Ovary (tissue), 9 donors: ENCODE measurements around the gene FAM117A. TPM values are rescaled to one million over a fixed set of nuclear protein-coding genes. Genes with fewer than 3 reads are reported as not detected.

Experiments
- DNase-seq, 5 donors: peaks; one replicate each; pipeline ENCODE4 v3.0.0-alpha.2; 2019 to 2020
- H3K27ac ChIP-seq, 2 donors: fragments of 200-600 bp; one replicate each; pipeline versions ENCODE4 v1.5.1 to v1.8.0; 2019 to 2022
- H3K27me3 ChIP-seq: fragments of 200-600 bp; one replicate; pipeline ENCODE4 v1.8.0; 2022
- H3K36me3 ChIP-seq: fragments of 200-600 bp; sonication (generic); one replicate; pipeline ENCODE4 v1.5.1; 2019
- H3K4me1 ChIP-seq: one replicate; pipeline ENCODE4 v1.8.1; 2013; ENCODE audit warnings: mild to moderate bottlenecking, moderate library complexity; ENCODE audit not compliant: insufficient read depth
- H3K4me3 ChIP-seq: fragments of 200-600 bp; sonication (generic); one replicate; pipeline ENCODE4 v1.5.1; 2017
- H3K9me3 ChIP-seq, 2 donors: fragments of 200-600 bp in 1 of 2; sonication (generic) in 1 of 2; one replicate each; pipeline versions ENCODE4 v1.5.1 to v1.8.1; 2013 to 2019; ENCODE audit warnings: mild to moderate bottlenecking in 1 of 2, moderate library complexity in 1 of 2
- CTCF ChIP-seq, 3 donors: fragments of 450-650 bp in 2 of 3; fragments of 200-600 bp in 1 of 3; IDR thresholded peaks; one replicate each; pipeline versions ENCODE4 v1.5.1 to v1.8.0; 2016 to 2022; ENCODE audit warnings: antibody characterized with exemption in 3 of 3, mild to moderate bottlenecking in 1 of 3
- EP300 ChIP-seq: sonication (generic); formaldehyde crosslinking; IDR thresholded peaks from one replicate; pipeline ENCODE4 v1.6.1; 2017; ENCODE audit warnings: antibody characterized with exemption
- POLR2A ChIP-seq: fragments of 450-650 bp; IDR thresholded peaks from one replicate; pipeline ENCODE4 v1.6.1; 2017; ENCODE audit warnings: antibody characterized with exemption, mild to moderate bottlenecking, moderate library complexity
- WGBS, 3 donors: extraction: QIAGEN DNeasy Blood & Tissue Kit in 1 of 3; methylation state at CpG; one replicate each; pipeline versions ENCODE4 v1.1.5 to v1.1.7; 2013 to 2017; 5-methylcytosine and 5-hydroxymethylcytosine counted together
- intact Hi-C, 4 donors: fragments of 100-400 bp; cut with DNase I; formaldehyde crosslinking; loops; one replicate each; pipeline versions ENCODE4 v1.11.0 to v1.15.1; 2022 to 2023
- polyA plus RNA-seq, 2 donors: library from polyadenylated mRNA; stranded (reverse); fragments of 200-250 nt in 1 of 2; fragments of 350-450 nt in 1 of 2; fragmentation: Illumina TruSeq in 1 of 2; extraction: RNeasy Lipid Tissue Mini Kit (QIAGEN cat#74804) in 1 of 2; gene quantifications; one replicate each; pipeline ENCODE4 v1.2.3, GENCODE V29; 2013 to 2014
- total RNA-seq, 7 donors: library from RNA; depleted of rRNA in 2 of 7; stranded (reverse); fragments of >200 nt in 2 of 7; fragmentation: NEBNext Ultra II Directional in 3 of 7; extraction: Animal tissue kit (Norgen Biotek cat#: 25700) in 3 of 7; gene quantifications; one replicate each; pipeline versions ENCODE4 v1.1.0 to v1.2.4, GENCODE V29; 2016 to 2023
- donor health status: DM: no; HTN: no; CAD: no; lungs with moderate emphysema.
- donor health status: DM: no; HTN: no; CAD: no.
- donor health status: Bipolar disorder and iron deficiency.
- donor health status: DM: yes; HTN: yes; CAD: no.
- donor health status: DM: no; HTN: no; CAD: no.
- donor health status: DM: yes; HTN: yes; CAD: no.

The FAM117A gene
- total and polyA plus RNA-seq, 9 donors, result 15.0 to 30.4 (median 19.0) TPM

- Histone ChIP-seq H3K9me3 (no peaks in the 10 kb centered on the region), H3K4me3 (no peak overlapping the region), H3K4me1 (no peaks in the 10 kb centered on the region), H3K27ac (no peak overlapping the region), H3K27me3 (no peaks in the 10 kb centered on the region), H3K36me3 (no peaks in the 10 kb centered on the region)
- DNase-seq, result no peak
- WGBS, 3 donors, result 16 to 30% (median 21%) methylated on average over 6 of the region's 6 CpGs
- intact Hi-C loops, result loop anchor here in 1 of 4 donors (5.0 kb wide), 1 partner anchor 294 kb away; no protein-coding TSS in a partner anchor
- no peak for TF ChIP-seq EP300
- TF ChIP-seq POLR2A, result no peak
- no peak for TF ChIP-seq CTCF (IDR thresholded peaks at IDR 0.05)
Measured at GRCh38 chr17:49698005-49698404, 65.9 kb downstream of the FAM117A start.

GRCh38 chr17:49696233-49696761 lies 67.6 kb downstream of the FAM117A start:
- Histone ChIP-seq H3K9me3 (no peaks in the 10 kb centered on the region), H3K27ac (no peak overlapping the region), H3K36me3 (no peaks in the 10 kb centered on the region), H3K4me3 (no peak overlapping the region), H3K27me3 (no peaks in the 10 kb centered on the region), H3K4me1 (peaks cover 3% of the 10 kb centered on the region)
- 62 to 84% (median 81%) methylated on average over 8 of the region's 8 CpGs for WGBS, 3 donors
- intact Hi-C loops, result loop anchor here in 1 of 4 donors (5.0 kb wide), 1 partner anchor 296 kb away; no protein-coding TSS in a partner anchor
- TF ChIP-seq CTCF (IDR thresholded peaks at IDR 0.05) (no peak), POLR2A (no peak), EP300 (no peak)
- no peak for DNase-seq

- H3K9me3 ChIP-seq, result no peaks in the 10 kb centered on the region
- no peak overlapping the region for H3K4me3 ChIP-seq
- H3K36me3 ChIP-seq, result no peaks in the 10 kb centered on the region
- intact Hi-C loops, result loop anchor here (1.0 to 5.0 kb wide), 4 partner anchors 127 to 297 kb away; no protein-coding TSS in a partner anchor
- no peak for DNase-seq
- H3K4me1 ChIP-seq, result peaks cover 3% of the 10 kb centered on the region
- H3K27ac ChIP-seq, result no peak overlapping the region
- WGBS, 3 donors, result 53 to 54% (median 54%) methylated on average over 5 of the region's 5 CpGs
- TF ChIP-seq POLR2A (no peak), CTCF (IDR thresholded peaks at IDR 0.05) (no peak), EP300 (no peak)
- H3K27me3 ChIP-seq, result no peaks in the 10 kb centered on the region
Measured at GRCh38 chr17:49695698-49696232, 68.2 kb downstream of the FAM117A start.

GRCh38 chr17:49694847-49695697 lies 68.9 kb downstream of the FAM117A start:
- H3K9me3 ChIP-seq, result no peaks in the 10 kb centered on the region
- intact Hi-C loops, result loop anchor here (1.0 to 5.0 kb wide), 4 partner anchors 126 to 297 kb away; no protein-coding TSS in a partner anchor
- no peak overlapping the region for H3K4me3 ChIP-seq
- H3K27me3 ChIP-seq, result no peaks in the 10 kb centered on the region
- peak; percentile 41 to 75 (median 70) for DNase-seq
- H3K4me1 ChIP-seq, result peaks cover 3% of the 10 kb centered on the region
- H3K36me3 ChIP-seq, result no peaks in the 10 kb centered on the region
- TF ChIP-seq CTCF (IDR thresholded peaks at IDR 0.05) (peak; percentile 86 to 93 (median 90)), POLR2A (peak; percentile 33), EP300 (no peak)
- WGBS, 3 donors, result 19 to 25% (median 24%) methylated on average over 16 of the region's 16 CpGs
- no peak overlapping the region for H3K27ac ChIP-seq
